HepG2 (cell line): ENCODE data around the gene FKBP8. TPM values are rescaled to one million over a fixed set of nuclear protein-coding genes. Genes with fewer than 3 reads are reported as not detected.

ENCODE experiments used
- AHDC1 ChIP-seq: sonication (generic); formaldehyde crosslinking; IDR thresholded peaks from 2 replicates; pipeline ENCODE4 v1.5.1; 2020; ENCODE audit warnings: mild to moderate bottlenecking, missing genetic modification reagents, borderline replicate concordance
- ATF5 ChIP-seq: sonication (generic); formaldehyde crosslinking; IDR thresholded peaks from 2 replicates; pipeline ENCODE4 v1.4.0; 2020; ENCODE audit warnings: mild to moderate bottlenecking, low read depth, missing genetic modification reagents
- GATAD2A ChIP-seq: IDR thresholded peaks from 2 replicates; pipeline ENCODE4 v1.6.1; 2016
- GFI1 ChIP-seq: sonication (generic); formaldehyde crosslinking; IDR thresholded peaks from 2 replicates; pipeline ENCODE4 v1.5.0; 2020; ENCODE audit warnings: missing genetic modification reagents, mild to moderate bottlenecking, borderline replicate concordance
- HMG20A ChIP-seq: IDR thresholded peaks from 2 replicates; pipeline ENCODE4 v1.6.1; 2016; ENCODE audit warnings: borderline replicate concordance
- HNRNPUL1 ChIP-seq: fragments of 200-400 bp; formaldehyde crosslinking; IDR thresholded peaks from 2 replicates; pipeline ENCODE4 v1.6.1; 2017; ENCODE audit warnings: low read depth, mild to moderate bottlenecking, low read length, moderate library complexity
- KDM3A ChIP-seq: IDR thresholded peaks from 2 replicates; pipeline ENCODE4 v1.6.1; 2018; ENCODE audit warnings: low read depth, missing compliant biosample characterization
- LBX2 ChIP-seq: sonication (generic); formaldehyde crosslinking; IDR thresholded peaks from 2 replicates; pipeline ENCODE4 v1.5.0; 2020; ENCODE audit warnings: missing genetic modification reagents, mild to moderate bottlenecking, borderline replicate concordance
- MAZ ChIP-seq, 2 experiments: sonication (generic) in 1 of 2; formaldehyde crosslinking in 1 of 2; IDR thresholded peaks; 2 replicates each; pipeline versions ENCODE4 v1.5.0 to v1.6.1; 2012 to 2020; ENCODE audit warnings: low read depth in 2 of 2, mild to moderate bottlenecking in 2 of 2, borderline replicate concordance in 1 of 2, improper control_type of control experiment in 1 of 2, low read length in 1 of 2, missing genetic modification reagents in 1 of 2, moderate library complexity in 1 of 2
- RAD21 ChIP-seq: fragments of 450-650 bp; formaldehyde crosslinking; IDR thresholded peaks from 2 replicates; pipeline ENCODE4 v1.5.0; 2020; ENCODE audit warnings: mild to moderate bottlenecking
- SATB2 ChIP-seq: sonication (generic); formaldehyde crosslinking; IDR thresholded peaks from 2 replicates; pipeline ENCODE4 v1.5.0; 2020; ENCODE audit warnings: missing genetic modification reagents
- TBX2 ChIP-seq: sonication (generic); formaldehyde crosslinking; IDR thresholded peaks from 2 replicates; pipeline ENCODE4 v1.5.0; 2020; ENCODE audit warnings: missing genetic modification reagents, mild to moderate bottlenecking, borderline replicate concordance
- ZBTB20 ChIP-seq: sonication (generic); formaldehyde crosslinking; IDR thresholded peaks from 2 replicates; pipeline ENCODE4 v1.8.1; 2023; ENCODE audit warnings: missing genetic modification reagents, low read depth, mild to moderate bottlenecking, borderline replicate concordance
- ZFYVE20 ChIP-seq: sonication (generic); formaldehyde crosslinking; IDR thresholded peaks from 2 replicates; pipeline ENCODE4 v1.8.0; 2023; ENCODE audit warnings: low read depth, mild to moderate bottlenecking, moderate library complexity, missing genetic modification reagents, borderline replicate concordance
- ZKSCAN5 ChIP-seq: sonication (generic); formaldehyde crosslinking; IDR thresholded peaks from 2 replicates; pipeline ENCODE4 v1.5.1; 2020; ENCODE audit warnings: mild to moderate bottlenecking, missing genetic modification reagents
- ZNF232 ChIP-seq: sonication (generic); formaldehyde crosslinking; IDR thresholded peaks from 2 replicates; pipeline ENCODE4 v1.4.0; 2020; ENCODE audit warnings: missing genetic modification reagents, borderline replicate concordance
- ZNF24 ChIP-seq: fragments of 450-650 bp; IDR thresholded peaks from 2 replicates; pipeline ENCODE4 v1.6.1; 2017; ENCODE audit warnings: antibody characterized with exemption, mild to moderate bottlenecking
- ZNF350 ChIP-seq: sonication (generic); formaldehyde crosslinking; IDR thresholded peaks from 2 replicates; pipeline ENCODE4 v1.4.0; 2020; ENCODE audit warnings: mild to moderate bottlenecking, low read depth, missing genetic modification reagents, borderline replicate concordance
- ZXDC ChIP-seq: sonication (generic); formaldehyde crosslinking; IDR thresholded peaks from 2 replicates; pipeline ENCODE4 v1.5.0; 2020; ENCODE audit warnings: mild to moderate bottlenecking, missing genetic modification reagents
- polyA plus RNA-seq, 8 experiments: library from polyadenylated mRNA; depleted of rRNA in 3 of 8; stranded (reverse) in 7 of 8; unstranded in 1 of 8; fragments of >200 nt; fragmentation: Illumina TruSeq in 4 of 8; extraction: Trizol in 4 of 8; gene quantifications; 2 replicates each; pipeline versions ENCODE4 v1.2.1 to v1.2.3, GENCODE V29; 2011 to 2016; ENCODE audit warnings: low read depth in 4 of 8, missing spikeins in 1 of 8, mixed read lengths in 1 of 8; ENCODE audit not compliant: insufficient read depth in 1 of 8
- total RNA-seq, 5 experiments: library from RNA; depleted of rRNA; stranded (reverse); fragments of >200 nt; fragmentation: Illumina TruSeq; extraction: Trizol; gene quantifications; 2 replicates each; pipeline ENCODE4 v1.2.3, GENCODE V29; 2016; ENCODE audit warnings: low read depth in 1 of 5

Gene FKBP8
- total and polyA plus RNA-seq, 2 of the 13 experiments (the other 11 are each of a cell fraction or from before 2014, with no cell fraction given), result 81.7 to 93.9 TPM

- TF ChIP-seq AHDC1 (CRISPR knock-in tag) (peak; percentile 95), KDM3A (CRISPR knock-in tag) (peak; percentile 98), GFI1 (peak; percentile 100), ZKSCAN5 (no peak), GATAD2A (CRISPR knock-in tag) (peak; percentile 99), ZNF350 (CRISPR knock-in tag) (peak; percentile 99), ZXDC (CRISPR knock-in tag) (peak; percentile 98), MAZ (IDR thresholded peaks at IDR 0.05; ENCODE audit: borderline replicate concordance, low read depth, low read length) (peak; percentile 94), MAZ (CRISPR knock-in tag; IDR thresholded peaks at IDR 0.05; ENCODE audit: low read depth) (peak; percentile 87; the same call in 1 of the 2 replicates), RAD21 (CRISPR knock-in tag) (no peak; the same call in 1 of the 2 replicates), SATB2 (CRISPR knock-in tag) (no peak), ATF5 (CRISPR knock-in tag) (peak; percentile 76; the same call in 1 of the 2 replicates), LBX2 (peak; percentile 15; the same call in 1 of the 2 replicates), HNRNPUL1 (no peak), ZNF24 (no peak), TBX2 (CRISPR knock-in tag) (peak; percentile 99), ZFYVE20 (CRISPR knock-in tag) (no peak), ZNF232 (CRISPR knock-in tag) (peak; percentile 72; the same call in 1 of the 2 replicates), HMG20A (CRISPR knock-in tag) (peak; percentile 100), ZBTB20 (CRISPR knock-in tag) (peak; percentile 94)
Measured at GRCh38 chr19:18514800-18515682, 28.3 kb downstream of the FKBP8 start (continued).
